Tibial nerve (tissue), 4 donors: ENCODE data around the gene TEX38. TPM values are rescaled to one million over a fixed set of nuclear protein-coding genes. Genes with fewer than 3 reads are reported as not detected.

Experiments
- DNase-seq, 2 donors: peaks; one replicate each; pipeline ENCODE4 v3.0.0-alpha.2; 2019; ENCODE audit warnings: low spot score in 2 of 2
- H3K27ac ChIP-seq, 4 donors: fragments of 200-600 bp; sonication (generic) in 3 of 4; one replicate each; pipeline ENCODE4 v1.5.1; 2017 to 2019; ENCODE audit warnings: mild to moderate bottlenecking in 1 of 4
- H3K27me3 ChIP-seq, 2 donors: fragments of 200-600 bp; sonication (generic) in 1 of 2; one replicate each; pipeline versions ENCODE4 v1.5.1 to v1.6.0; 2017 to 2019
- H3K36me3 ChIP-seq, 3 donors: fragments of 200-600 bp; sonication (generic); one replicate each; pipeline ENCODE4 v1.5.1; 2018 to 2019
- H3K4me1 ChIP-seq, 4 donors: fragments of 200-600 bp; sonication (generic) in 3 of 4; one replicate each; pipeline ENCODE4 v1.5.1; 2017 to 2019
- H3K4me3 ChIP-seq, 4 donors: fragments of 200-600 bp; sonication (generic) in 3 of 4; one replicate each; pipeline ENCODE4 v1.5.1; 2017 to 2019; ENCODE audit warnings: mild to moderate bottlenecking in 1 of 4, moderate library complexity in 1 of 4
- H3K9me3 ChIP-seq, 4 donors: fragments of 200-600 bp; sonication (generic) in 3 of 4; one replicate each; pipeline ENCODE4 v1.5.1; 2017 to 2019
- EP300 ChIP-seq, 2 donors: sonication (generic); formaldehyde crosslinking; IDR thresholded peaks; one replicate each; pipeline ENCODE4 v1.6.1; 2017; ENCODE audit warnings: antibody characterized with exemption in 2 of 2, mild to moderate bottlenecking in 1 of 2
- POLR2A ChIP-seq, 2 donors: fragments of 450-650 bp; IDR thresholded peaks; one replicate each; pipeline ENCODE4 v1.6.1; 2017; ENCODE audit warnings: antibody characterized with exemption in 2 of 2, mild to moderate bottlenecking in 2 of 2, moderate library complexity in 2 of 2
- WGBS, 2 donors: methylation state at CpG; one replicate each; pipeline ENCODE4 v1.1.5; 2018; 5-methylcytosine and 5-hydroxymethylcytosine counted together
- total RNA-seq, 4 donors: library from RNA; depleted of rRNA; stranded (reverse); fragments of >200 nt; gene quantifications; one replicate each; pipeline ENCODE4 v1.1.0, GENCODE V29; 2016
- TF ChIP-seq, protein P1 (sequence below), 5 experiments: fragments of 200-600 bp in 3 of 5; fragments of 450-650 bp in 2 of 5; sonication (generic) in 3 of 5; IDR thresholded peaks; one replicate each; pipeline ENCODE4 v1.5.1; 2016 to 2019; ENCODE audit warnings: antibody characterized with exemption in 5 of 5, mild to moderate bottlenecking in 3 of 5, moderate library complexity in 2 of 5

The TEX38 gene
- total RNA-seq, 4 donors from 2014 or later: not detected

DNA sequence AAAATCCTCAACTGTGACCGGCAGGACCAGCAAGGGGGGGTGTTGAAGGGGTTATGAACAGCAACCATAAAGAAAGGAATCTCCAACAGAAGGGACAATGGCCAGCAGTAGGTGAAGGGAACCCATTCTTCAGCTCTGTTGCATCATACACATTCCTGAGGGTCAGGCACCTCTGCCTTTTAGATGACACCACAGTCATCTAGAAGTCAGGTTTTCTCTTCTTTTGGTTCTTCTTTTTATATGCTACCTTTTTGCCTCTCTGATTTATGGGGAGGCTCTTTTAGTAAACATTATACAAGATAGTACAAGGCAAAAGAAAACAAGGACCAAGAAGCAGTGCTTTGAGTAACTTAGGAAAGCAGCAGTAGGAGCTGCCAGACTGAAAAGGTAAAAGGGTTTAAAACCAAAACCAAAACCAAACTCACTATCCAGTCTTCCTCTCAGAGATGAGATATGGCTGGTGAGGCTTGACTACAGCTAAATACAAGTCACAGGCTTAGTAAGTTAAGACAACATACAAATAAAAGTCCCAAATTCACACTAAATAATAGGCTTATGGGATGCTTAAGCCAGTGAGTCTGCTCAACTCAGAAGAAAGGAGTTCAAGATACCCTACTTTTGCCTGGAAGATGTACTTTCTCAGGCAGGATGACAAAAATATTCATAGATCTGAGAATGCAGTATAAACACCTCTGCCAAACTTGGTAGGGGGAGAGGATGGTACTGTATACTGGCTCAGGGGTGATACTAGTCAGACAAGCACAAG lies 4.1 kb downstream of the TEX38 start:
- Histone ChIP-seq H3K9me3 (no peaks in the 10 kb centered on the region), H3K4me1 (no peaks in the 10 kb centered on the region), H3K27ac (no peak overlapping the region), H3K36me3 (peaks cover 0 to 69% (median 12%) of the 10 kb centered on the region in 3 donors), H3K27me3 (no peaks in the 10 kb centered on the region), H3K4me3 (no peak overlapping the region)
- TF ChIP-seq, protein P1, sequence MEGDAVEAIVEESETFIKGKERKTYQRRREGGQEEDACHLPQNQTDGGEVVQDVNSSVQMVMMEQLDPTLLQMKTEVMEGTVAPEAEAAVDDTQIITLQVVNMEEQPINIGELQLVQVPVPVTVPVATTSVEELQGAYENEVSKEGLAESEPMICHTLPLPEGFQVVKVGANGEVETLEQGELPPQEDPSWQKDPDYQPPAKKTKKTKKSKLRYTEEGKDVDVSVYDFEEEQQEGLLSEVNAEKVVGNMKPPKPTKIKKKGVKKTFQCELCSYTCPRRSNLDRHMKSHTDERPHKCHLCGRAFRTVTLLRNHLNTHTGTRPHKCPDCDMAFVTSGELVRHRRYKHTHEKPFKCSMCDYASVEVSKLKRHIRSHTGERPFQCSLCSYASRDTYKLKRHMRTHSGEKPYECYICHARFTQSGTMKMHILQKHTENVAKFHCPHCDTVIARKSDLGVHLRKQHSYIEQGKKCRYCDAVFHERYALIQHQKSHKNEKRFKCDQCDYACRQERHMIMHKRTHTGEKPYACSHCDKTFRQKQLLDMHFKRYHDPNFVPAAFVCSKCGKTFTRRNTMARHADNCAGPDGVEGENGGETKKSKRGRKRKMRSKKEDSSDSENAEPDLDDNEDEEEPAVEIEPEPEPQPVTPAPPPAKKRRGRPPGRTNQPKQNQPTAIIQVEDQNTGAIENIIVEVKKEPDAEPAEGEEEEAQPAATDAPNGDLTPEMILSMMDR (IDR thresholded peaks at IDR 0.05): no peak
- no peak for TF ChIP-seq POLR2A (IDR thresholded peaks at IDR 0.05)
- TF ChIP-seq EP300 (IDR thresholded peaks at IDR 0.05): no peak
- WGBS, 2 donors: 39 to 75% methylated on average over 1 of the region's 1 CpG
- DNase-seq: no peak

DNA sequence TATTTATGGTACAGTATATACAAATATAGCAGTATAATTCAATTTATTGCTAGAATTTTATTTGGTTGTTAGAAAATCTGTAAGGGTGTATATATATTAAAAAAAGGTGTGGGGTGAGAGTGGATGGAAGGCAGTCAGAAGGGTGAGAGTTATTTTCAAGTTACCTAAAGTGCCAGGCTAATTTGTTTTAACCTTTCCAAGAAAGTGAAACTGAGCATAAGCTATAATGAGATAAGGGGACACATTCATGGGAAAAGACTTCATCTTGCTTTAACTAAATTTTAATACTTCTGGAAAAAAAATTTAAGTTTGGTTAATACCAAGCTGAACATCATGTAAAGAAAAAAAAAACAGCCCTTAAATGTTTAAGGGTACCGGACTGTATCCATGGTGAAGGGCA lies 4.9 kb downstream of the TEX38 start:
- H3K4me3 ChIP-seq: no peak overlapping the region
- 88 to 89% methylated on average over 1 of the region's 1 CpG for WGBS, 2 donors
- H3K4me1 ChIP-seq: no peaks in the 10 kb centered on the region
- H3K9me3 ChIP-seq: no peaks in the 10 kb centered on the region
- H3K27me3 ChIP-seq: no peaks in the 10 kb centered on the region
- H3K36me3 ChIP-seq: peaks cover 0 to 77% (median 12%) of the 10 kb centered on the region in 3 donors
- TF ChIP-seq POLR2A (IDR thresholded peaks at IDR 0.05) (no peak), EP300 (IDR thresholded peaks at IDR 0.05) (no peak)
- TF ChIP-seq, protein P1 (IDR thresholded peaks at IDR 0.05): no peak
- no peak overlapping the region for H3K27ac ChIP-seq
- DNase-seq: no peak

DNA sequence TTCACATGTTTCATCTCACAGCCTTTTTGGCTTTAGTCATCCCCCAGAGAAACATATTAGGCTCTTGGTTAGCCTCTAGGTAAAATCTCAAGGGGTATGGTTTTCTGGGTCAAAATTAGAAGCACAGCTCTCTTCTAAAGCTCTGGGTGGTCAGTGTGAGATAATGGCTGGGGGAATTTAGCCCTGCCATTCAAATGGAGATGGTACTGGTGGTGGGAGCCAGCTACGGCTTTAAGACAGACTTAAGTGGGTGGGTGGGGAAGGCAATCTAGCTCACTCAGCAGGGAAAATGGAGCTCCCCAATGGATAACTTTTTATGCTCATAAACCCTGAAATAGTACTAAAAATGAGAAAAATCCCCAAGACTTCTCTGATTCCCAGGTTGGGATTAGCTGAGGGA lies 5.7 kb downstream of the TEX38 start:
- H3K27ac ChIP-seq: no peak overlapping the region
- peaks cover 0 to 85% (median 12%) of the 10 kb centered on the region in 3 donors for H3K36me3 ChIP-seq
- no peaks in the 10 kb centered on the region for H3K9me3 ChIP-seq
- no peaks in the 10 kb centered on the region for H3K4me1 ChIP-seq
- no peak overlapping the region for H3K4me3 ChIP-seq
- TF ChIP-seq EP300 (IDR thresholded peaks at IDR 0.05) (no peak), POLR2A (IDR thresholded peaks at IDR 0.05) (no peak)
- TF ChIP-seq, protein P1 (IDR thresholded peaks at IDR 0.05): no peak
- no peaks in the 10 kb centered on the region for H3K27me3 ChIP-seq
- WGBS, 2 donors: 95 to 96% methylated on average over 1 of the region's 1 CpG
- DNase-seq: no peak

DNA sequence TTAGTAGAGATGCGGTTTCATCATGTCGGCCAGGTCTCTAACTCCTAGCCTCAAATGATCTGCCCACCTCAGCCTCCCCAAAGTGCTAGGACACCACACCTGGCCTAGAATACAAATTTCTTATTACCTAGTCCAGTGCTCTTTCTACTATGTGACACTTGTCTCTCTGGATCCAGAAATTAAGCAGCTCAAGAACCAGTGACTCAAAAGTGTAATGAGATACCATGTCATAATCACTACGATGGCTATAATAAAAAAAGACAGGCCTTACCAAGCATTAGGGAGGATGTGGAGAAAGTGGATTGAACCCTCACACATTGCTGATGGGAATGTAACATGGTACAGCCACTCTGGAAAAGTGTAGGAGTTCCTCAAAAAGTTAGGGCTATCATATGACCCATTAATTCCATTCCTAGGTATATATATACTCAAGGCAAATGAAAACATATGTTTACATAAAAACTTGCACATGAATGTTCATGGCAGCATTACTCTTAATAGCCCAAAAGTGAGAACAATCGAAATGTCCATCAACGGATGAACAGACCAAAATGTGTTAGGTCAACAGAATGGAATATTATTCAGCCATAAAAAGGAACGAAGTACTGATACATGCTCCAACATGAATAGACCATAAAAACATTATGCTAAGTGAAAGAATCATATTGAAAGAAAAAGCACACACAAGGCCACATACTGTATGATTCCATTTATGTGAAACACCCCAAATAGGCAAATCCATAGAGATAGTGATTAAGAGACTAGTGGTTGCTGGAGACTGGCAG lies 8.3 kb downstream of the TEX38 start:
- no peaks in the 10 kb centered on the region for H3K9me3 ChIP-seq
- no peak overlapping the region for H3K27ac ChIP-seq
- WGBS, 2 donors: 95 to 98% methylated on average over 6 of the region's 6 CpGs
- H3K4me1 ChIP-seq: no peaks in the 10 kb centered on the region
- H3K27me3 ChIP-seq: no peaks in the 10 kb centered on the region
- TF ChIP-seq EP300 (IDR thresholded peaks at IDR 0.05): no peak
- TF ChIP-seq, protein P1 (IDR thresholded peaks at IDR 0.05): no peak
- TF ChIP-seq POLR2A (IDR thresholded peaks at IDR 0.05): no peak
- H3K4me3 ChIP-seq: no peak overlapping the region
- peaks cover 0 to 94% (median 19%) of the 10 kb centered on the region in 3 donors for H3K36me3 ChIP-seq
- no peak for DNase-seq
